ENCODE results near the gene SLC35E1. TPM values are rescaled to one million over a fixed set of nuclear protein-coding genes. Genes with fewer than 3 reads are reported as not detected.

SLC35E1 gene
- total and polyA plus RNA-seq, 2 of the 13 experiments (the other 11 are each of a cell fraction or from before 2014, with no cell fraction given) = 21.2 to 46.5 TPM

DNA sequence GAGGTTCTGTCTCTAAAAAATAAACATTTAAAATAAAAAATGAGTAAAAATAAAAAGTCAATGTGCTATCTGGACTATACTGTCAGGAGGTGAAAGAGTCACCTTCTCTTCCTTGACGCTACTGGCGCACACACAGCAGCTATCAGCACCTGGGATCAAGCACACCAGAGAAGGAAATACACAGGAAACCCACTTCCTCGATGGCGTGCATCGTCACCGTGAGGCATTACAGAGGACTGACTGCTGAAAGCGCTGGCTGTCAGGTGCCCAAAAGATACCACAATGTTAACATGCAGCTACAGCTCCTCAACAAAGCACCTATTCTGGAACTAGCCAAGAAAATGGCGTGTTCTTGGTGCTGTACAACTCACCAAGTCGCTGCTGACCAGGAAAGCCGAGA is 6.1 kb downstream of the SLC35E1 start:
- Histone ChIP-seq H3K27ac (ENCODE audit: extremely low read length, insufficient read depth, low read length) (no peak overlapping the region), H3K4me3 (replicated peaks in 1 of 3; ENCODE audit: insufficient read depth in 1 of 3, low read depth in 2 of 3, low read length in 3 of 3) (no peak overlapping the region), H2AFZ (ENCODE audit: low read length) (no peak overlapping the region), H4K20me1 (ENCODE audit: insufficient read depth, low read length) (no peaks in the 10 kb centered on the region), H3K79me2 (ENCODE audit: insufficient read depth, low read length) (peaks cover 23% of the 10 kb centered on the region), H3K4me2 (ENCODE audit: low read depth, low read length) (no peak overlapping the region), H3K9me3 (ENCODE audit: low read length) (no peaks in the 10 kb centered on the region), H3K4me1 (ENCODE audit: insufficient read depth, low read length) (peaks cover 22% of the 10 kb centered on the region), H3K27me3 (ENCODE audit: control insufficient read depth in 1 of 2, insufficient read depth in 2 of 2, low read length in 2 of 2) (no peaks in the 10 kb centered on the region), H3K36me3 (replicated peaks in 1 of 2; ENCODE audit: control insufficient read depth in 1 of 2, insufficient read depth in 2 of 2, low read length in 2 of 2) (peaks cover 15 to 60% of the 10 kb centered on the region in 2 experiments), H3K9ac (ENCODE audit: insufficient read depth, low read depth, low read length) (no peak overlapping the region)
- intact Hi-C loops (cut with micrococcal nuclease; ENCODE audit: unreplicated experiment) = no loop called here
- 98% methylated on average over 6 of the region's 10 CpGs for WGBS (ENCODE audit: low lambda C conversion rate)
- ATAC-seq (no peak), DNase-seq (ENCODE audit: low spot score) (no peak), FAIRE-seq (no peak)
- in situ Hi-C loops (cut with HindIII; ENCODE audit: extremely low pct_ligation_motif_present, low pct_unique_long_range_greater_than_20kb) = no loop called here
- POLR2A ChIA-PET = no interaction called here
- BruUV-seq (replicated peaks) = no TSS peak
- CTCF ChIA-PET (ENCODE audit: low intra/inter-chr PET ratio, low total read pairs) = no interaction called here
- TF ChIP-seq TMF1 (CRISPR knock-in tag; IDR thresholded peaks at IDR 0.05; ENCODE audit: low read depth) = no peak
- TF ChIP-seq ZNF605 (CRISPR knock-in tag; IDR thresholded peaks at IDR 0.05) = no peak
- TF ChIP-seq GPN1 (CRISPR knock-in tag; IDR thresholded peaks at IDR 0.05; ENCODE audit: borderline replicate concordance) = no peak
- TF ChIP-seq ONECUT2 (CRISPR knock-in tag; IDR thresholded peaks at IDR 0.05) = no peak
- TF ChIP-seq, protein P1, sequence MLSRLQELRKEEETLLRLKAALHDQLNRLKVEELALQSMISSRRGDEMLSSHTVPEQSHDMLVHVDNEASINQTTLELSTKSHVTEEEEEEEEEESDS (CRISPR knock-in tag; IDR thresholded peaks at IDR 0.05; ENCODE audit: borderline replicate concordance) = no peak
- TF ChIP-seq ZNF18 (CRISPR knock-in tag; IDR thresholded peaks at IDR 0.05; ENCODE audit: insufficient replicate concordance) = no peak
- no peak for TF ChIP-seq MAFK (conservative IDR thresholded peaks at IDR 0.05 in 1 of 2, IDR thresholded peaks at IDR 0.05 in 1 of 2; ENCODE audit: low read length in 2 of 2)
- no peak for TF ChIP-seq SOX6 (IDR thresholded peaks at IDR 0.05)
- TF ChIP-seq SOX6 (CRISPR knock-in tag; IDR thresholded peaks at IDR 0.05) = no peak
- TF ChIP-seq, protein P2, sequence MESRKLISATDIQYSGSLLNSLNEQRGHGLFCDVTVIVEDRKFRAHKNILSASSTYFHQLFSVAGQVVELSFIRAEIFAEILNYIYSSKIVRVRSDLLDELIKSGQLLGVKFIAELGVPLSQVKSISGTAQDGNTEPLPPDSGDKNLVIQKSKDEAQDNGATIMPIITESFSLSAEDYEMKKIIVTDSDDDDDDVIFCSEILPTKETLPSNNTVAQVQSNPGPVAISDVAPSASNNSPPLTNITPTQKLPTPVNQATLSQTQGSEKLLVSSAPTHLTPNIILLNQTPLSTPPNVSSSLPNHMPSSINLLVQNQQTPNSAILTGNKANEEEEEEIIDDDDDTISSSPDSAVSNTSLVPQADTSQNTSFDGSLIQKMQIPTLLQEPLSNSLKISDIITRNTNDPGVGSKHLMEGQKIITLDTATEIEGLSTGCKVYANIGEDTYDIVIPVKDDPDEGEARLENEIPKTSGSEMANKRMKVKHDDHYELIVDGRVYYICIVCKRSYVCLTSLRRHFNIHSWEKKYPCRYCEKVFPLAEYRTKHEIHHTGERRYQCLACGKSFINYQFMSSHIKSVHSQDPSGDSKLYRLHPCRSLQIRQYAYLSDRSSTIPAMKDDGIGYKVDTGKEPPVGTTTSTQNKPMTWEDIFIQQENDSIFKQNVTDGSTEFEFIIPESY (CRISPR knock-in tag; IDR thresholded peaks at IDR 0.05) = no peak
- TF ChIP-seq POLR2AphosphoS5 (IDR thresholded peaks at IDR 0.05; ENCODE audit: low read depth, low read length) = no peak
- TF ChIP-seq HNRNPK (IDR thresholded peaks at IDR 0.05; ENCODE audit: low read depth, low read length, poor library complexity, severe bottlenecking) = no peak
- TF ChIP-seq KIAA2018 (CRISPR knock-in tag; IDR thresholded peaks at IDR 0.05; ENCODE audit: borderline replicate concordance) = no peak

All from HepG2 (cell line).